CD14-positive monocyte (primary cell): ENCODE results near the gene TRIOBP. TPM values are rescaled to one million over a fixed set of nuclear protein-coding genes. Genes with fewer than 3 reads are reported as not detected.

Experiments used
- DNase-seq, 3 donors: peaks; one replicate each; pipeline ENCODE4 v3.0.0-alpha.2; 2011 to 2022
- H2AFZ ChIP-seq: 2 replicates; pipeline ENCODE4 v1.6.0; 2012; ENCODE audit warnings: mild to moderate bottlenecking, low read depth, low read length, inconsistent platforms; ENCODE audit not compliant: insufficient read depth, poor library complexity, severe bottlenecking
- H3K27ac ChIP-seq, 2 donors: 1 replicate in 1 of 2; 2 replicates in 1 of 2; pipeline ENCODE4 v1.5.1; 2012 to 2013; ENCODE audit warnings: low read length in 2 of 2, control low read depth in 1 of 2, inconsistent platforms in 1 of 2, low read depth in 1 of 2, mild to moderate bottlenecking in 1 of 2
- H3K27me3 ChIP-seq, 2 donors: one replicate each; pipeline versions ENCODE4 v1.6.0 to v1.6.1; 2011 to 2013; ENCODE audit warnings: low read length in 2 of 2; ENCODE audit not compliant: control insufficient read depth in 2 of 2, insufficient read depth in 2 of 2
- H3K36me3 ChIP-seq, 2 donors: replicated peaks in 1 of 2; 1 replicate in 1 of 2; 2 replicates in 1 of 2; pipeline versions ENCODE4 v1.5.1 to v1.6.1; 2012 to 2013; ENCODE audit warnings: low read length in 2 of 2, control low read depth in 1 of 2, inconsistent platforms in 1 of 2, mild to moderate bottlenecking in 1 of 2; ENCODE audit not compliant: insufficient read depth in 2 of 2, control insufficient read depth in 1 of 2
- H3K4me1 ChIP-seq, 2 donors: 1 replicate in 1 of 2; 2 replicates in 1 of 2; pipeline versions ENCODE4 v1.5.1 to v1.6.1; 2012 to 2013; ENCODE audit warnings: low read length in 2 of 2, control low read depth in 1 of 2, inconsistent platforms in 1 of 2, mild to moderate bottlenecking in 1 of 2, moderate library complexity in 1 of 2; ENCODE audit not compliant: insufficient read depth in 2 of 2, control insufficient read depth in 1 of 2
- H3K4me2 ChIP-seq: replicated peaks from 2 replicates; pipeline ENCODE3; 2012; ENCODE audit warnings: low read length, moderate library complexity, mild to moderate bottlenecking; ENCODE audit not compliant: poor library complexity, severe bottlenecking; ENCODE audit errors: extremely low read depth
- H3K4me3 ChIP-seq, 3 experiments: fragments of 200-600 bp in 1 of 3; sonication (generic) in 1 of 3; replicated peaks in 1 of 3; 1 replicate in 2 of 3; 2 replicates in 1 of 3; pipeline ENCODE4 v1.5.1; 2011 to 2013; ENCODE audit warnings: low read length in 3 of 3, mild to moderate bottlenecking in 3 of 3, control low read depth in 2 of 3, low read depth in 2 of 3, inconsistent platforms in 1 of 3, moderate library complexity in 1 of 3
- H3K79me2 ChIP-seq: 2 replicates; pipeline ENCODE4 v1.6.0; 2012; ENCODE audit warnings: mild to moderate bottlenecking, control low read depth, inconsistent platforms, low read length, moderate library complexity; ENCODE audit not compliant: insufficient read depth
- H3K9ac ChIP-seq: 2 replicates; pipeline ENCODE4 v1.6.0; 2017; ENCODE audit warnings: low read length, mild to moderate bottlenecking; ENCODE audit not compliant: insufficient read depth, poor library complexity, severe bottlenecking
- H3K9me3 ChIP-seq, 2 donors: replicated peaks in 1 of 2; 1 replicate in 1 of 2; 2 replicates in 1 of 2; pipeline versions ENCODE4 v1.5.1 to v1.6.1; 2012 to 2013; ENCODE audit warnings: low read length in 2 of 2, control low read depth in 1 of 2; ENCODE audit not compliant: control insufficient read depth in 1 of 2, insufficient read depth in 1 of 2
- H4K20me1 ChIP-seq: 2 replicates; pipeline ENCODE4 v1.6.0; 2012; ENCODE audit warnings: mild to moderate bottlenecking, low read length, control low read depth, moderate library complexity; ENCODE audit not compliant: insufficient read depth
- H3K27ac Mint-ChIP-seq, 7 donors: one replicate each; pipeline ENCODE4 v1.8.0; 2020; ENCODE audit warnings: mild to moderate bottlenecking in 7 of 7, mixed read lengths in 7 of 7, moderate library complexity in 6 of 7, inconsistent platforms in 2 of 7
- H3K27me3 Mint-ChIP-seq, 3 donors: one replicate each; pipeline ENCODE4 v1.8.0; 2021 to 2022; ENCODE audit warnings: low read depth in 3 of 3, mild to moderate bottlenecking in 3 of 3, mixed read lengths in 3 of 3, moderate library complexity in 3 of 3, inconsistent platforms in 1 of 3
- H3K36me3 Mint-ChIP-seq, 2 donors: one replicate each; pipeline ENCODE4 v1.8.0; 2020; ENCODE audit warnings: mixed read lengths in 2 of 2, inconsistent platforms in 1 of 2, mild to moderate bottlenecking in 1 of 2
- H3K4me1 Mint-ChIP-seq: one replicate; pipeline ENCODE4 v1.8.0; 2020; ENCODE audit warnings: mild to moderate bottlenecking, mixed read lengths
- H3K4me3 Mint-ChIP-seq, 2 donors: one replicate each; pipeline ENCODE4 v1.8.0; 2020; ENCODE audit warnings: mild to moderate bottlenecking in 2 of 2, mixed read lengths in 2 of 2, moderate library complexity in 1 of 2
- H3K9me3 Mint-ChIP-seq, 7 donors: one replicate each; pipeline ENCODE4 v1.8.0; 2020 to 2022; ENCODE audit warnings: mixed read lengths in 7 of 7, mild to moderate bottlenecking in 6 of 7, moderate library complexity in 6 of 7, inconsistent platforms in 2 of 7
- CTCF ChIP-seq: fragments of 200-600 bp; IDR thresholded peaks from one replicate; pipeline ENCODE4 v1.8.0; 2022; ENCODE audit warnings: antibody characterized with exemption, mild to moderate bottlenecking
- WGBS: methylation state at CpG from one replicate; pipeline ENCODE4 v1.1.5; 2013; ENCODE audit warnings: missing lambda C conversion rate; ENCODE audit not compliant: insufficient coverage; 5-methylcytosine and 5-hydroxymethylcytosine counted together
- intact Hi-C, 2 donors: fragments of 100-400 bp; cut with micrococcal nuclease; formaldehyde crosslinking; loops; one replicate each; pipeline versions ENCODE4 v1.15.0 to v1.15.1; 2023
- polyA plus RNA-seq, 3 donors: library from polyadenylated mRNA; depleted of rRNA in 1 of 3; unstranded in 2 of 3; stranded (reverse) in 1 of 3; fragments of 300-500 nt in 2 of 3; fragments of >200 nt in 1 of 3; fragmentation: Illumina TruSeq in 2 of 3; gene quantifications; 1 replicate in 2 of 3; 2 replicates in 1 of 3; pipeline ENCODE4 v1.2.3, GENCODE V29; 2012 to 2021

The TRIOBP gene
- polyA plus RNA-seq, 3 donors: 43.0 to 46.6 (median 44.7) TPM

GRCh38 chr22:37742376-37743171 is 45.7 kb downstream of the TRIOBP start:
- Histone ChIP-seq H3K9me3 (no peaks in the 10 kb centered on the region), H3K79me2 (peaks cover 43% of the 10 kb centered on the region), H3K27ac (peak overlapping the region; percentile 29 to 92), H3K27me3 (no peaks in the 10 kb centered on the region), H3K4me2 (peak overlapping the region; percentile 14), H3K9ac (no peak overlapping the region), H3K36me3 (peaks cover 0 to 4% of the 10 kb centered on the region in 2 donors), H3K4me3 (peak overlapping the region in 1 of 3 experiments; percentile 26), H2AFZ (no peak overlapping the region), H4K20me1 (peaks cover 2% of the 10 kb centered on the region), H3K4me1 (peaks cover 79 to 92% of the 10 kb centered on the region in 2 donors)
- TF ChIP-seq CTCF: no peak
- 31% methylated on average over 7 of the region's 16 CpGs for WGBS
- peaks cover 0 to 2% (median 0%) of the 10 kb centered on the region in 7 donors for H3K9me3 Mint-ChIP-seq
- peaks cover 10 to 25% of the 10 kb centered on the region in 2 donors for H3K36me3 Mint-ChIP-seq
- DNase-seq: peak in 2 of 3 donors; percentile 64 to 78
- no peak overlapping the region for H3K4me3 Mint-ChIP-seq
- intact Hi-C loops: loop anchor here (10.0 kb wide), 2 partner anchors 68 to 102 kb away; partner anchors contain the start of genes ANKRD54 (in 1 of the 2), EIF3L (in 1 of the 2) and LGALS1 (in 1 of the 2)
- H3K4me1 Mint-ChIP-seq: peaks cover 84% of the 10 kb centered on the region
- peak overlapping the region; percentile 83 to 98 (median 91) for H3K27ac Mint-ChIP-seq
- peaks cover 0 to 4% (median 0%) of the 10 kb centered on the region in 3 donors for H3K27me3 Mint-ChIP-seq

- peaks cover 22% of the 10 kb centered on the region for H4K20me1 ChIP-seq
- Mint-ChIP-seq H3K9me3 (peaks cover 0 to 2% (median 0%) of the 10 kb centered on the region in 7 donors), H3K27me3 (peaks cover 0 to 3% (median 0%) of the 10 kb centered on the region in 3 donors), H3K36me3 (peaks cover 10 to 33% of the 10 kb centered on the region in 2 donors), H3K4me3 (peak overlapping the region; percentile 85 to 95), H3K27ac (peak overlapping the region in 3 of 7 donors; percentile 33 to 94 (median 79)), H3K4me1 (peaks cover 79% of the 10 kb centered on the region)
- no peak for TF ChIP-seq CTCF
- H3K79me2 ChIP-seq: peaks cover 63% of the 10 kb centered on the region
- no peaks in the 10 kb centered on the region for H3K27me3 ChIP-seq
- no peak overlapping the region for H3K9ac ChIP-seq
- intact Hi-C loops: loop anchor here (10.0 kb wide), 2 partner anchors 70 to 100 kb away; partner anchors contain the start of genes ANKRD54 (in 1 of the 2), EIF3L (in 1 of the 2) and LGALS1 (in 1 of the 2)
- WGBS: no CpG with 5 or more reads among the region's 6 CpGs
- peak overlapping the region in 1 of 3 experiments; percentile 95 for H3K4me3 ChIP-seq
- no peak overlapping the region for H2AFZ ChIP-seq
- H3K36me3 ChIP-seq: peaks cover 0 to 4% of the 10 kb centered on the region in 2 donors
- H3K4me1 ChIP-seq: peaks cover 72 to 85% of the 10 kb centered on the region in 2 donors
- H3K27ac ChIP-seq: no peak overlapping the region
- no peak for DNase-seq
- H3K4me2 ChIP-seq: peak overlapping the region; percentile 84
- no peaks in the 10 kb centered on the region for H3K9me3 ChIP-seq
Measured at GRCh38 chr22:37744589-37744988, 47.7 kb downstream of the TRIOBP start.
